Measurements from ENCODE around the gene FAM187B.
A peak's percentile ranks its signal among the peaks of the same experiment; 100 is the strongest.

FAM187B gene

DNA sequence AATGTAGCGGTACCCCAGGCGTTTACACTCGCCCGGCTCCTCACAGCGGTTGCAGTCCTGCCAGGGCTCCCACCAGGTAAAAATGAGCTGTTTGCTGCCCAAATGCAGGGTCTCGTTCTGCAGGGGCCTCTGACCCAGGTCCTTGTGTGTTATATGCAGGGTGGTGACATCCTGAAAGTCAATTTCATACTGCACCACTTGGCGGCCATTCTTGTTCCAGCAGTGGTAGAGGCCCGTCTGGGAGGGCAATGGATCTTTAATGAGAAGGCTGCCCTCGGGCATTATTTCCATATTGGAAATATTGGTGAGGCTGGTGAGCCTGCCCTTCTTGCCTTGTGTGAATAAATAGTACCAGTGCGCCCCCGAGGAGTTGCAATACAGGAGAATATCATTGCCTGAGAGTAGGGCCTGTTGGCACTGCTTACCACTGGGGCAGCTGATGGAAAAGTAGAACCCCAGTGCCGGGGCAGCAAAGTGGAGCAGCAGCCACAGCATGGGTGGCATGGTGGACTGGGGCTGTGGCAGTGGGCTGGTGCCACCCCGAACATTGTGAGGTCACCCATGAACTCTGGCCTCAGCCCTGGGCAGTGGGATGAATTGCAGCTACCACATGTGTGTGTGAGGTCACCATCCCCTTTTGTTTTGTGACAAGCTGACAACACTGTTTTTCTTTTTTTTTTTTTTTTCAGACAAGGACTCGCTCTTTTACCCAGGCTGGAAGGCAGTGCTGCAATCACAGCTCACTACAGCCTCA is at the start of gene FAM187B:
FAM187B (minus strand) TSS at position 563 of the 754 bp plus-strand sequence; CDS start at position 504, 59 bp downstream.
- DNase-seq, result no peak

DNA sequence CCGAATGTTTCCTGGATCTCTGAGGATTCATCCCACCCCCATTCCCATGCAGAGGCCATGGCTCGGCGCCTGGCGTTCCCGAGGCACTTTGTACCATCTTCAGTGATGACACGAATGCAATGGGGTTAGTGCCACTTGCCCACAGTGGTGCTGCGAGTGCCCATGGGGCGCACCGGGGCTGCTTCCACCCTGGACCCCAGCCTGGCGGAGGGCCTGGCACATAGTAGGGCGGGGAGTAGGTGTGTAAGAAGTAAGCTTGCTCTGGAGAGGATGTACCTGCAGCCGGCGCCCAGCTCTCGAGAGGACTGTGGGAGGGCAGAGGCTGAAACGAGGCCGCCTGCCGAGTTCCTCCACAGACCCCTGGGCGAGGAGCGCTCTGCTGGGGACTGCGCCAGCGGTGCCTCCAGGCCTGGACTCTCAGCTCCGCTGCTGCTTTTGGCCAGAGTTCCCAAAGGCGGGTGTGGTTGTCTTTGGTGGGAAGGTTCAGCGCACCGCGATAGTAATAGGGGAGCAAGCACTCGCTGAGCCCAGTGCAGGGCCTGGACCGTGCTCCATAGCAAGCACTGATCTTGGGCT is 48.3 kb upstream of the FAM187B start:
- no peak for DNase-seq

GRCh38 chr19:35274323-35274722 is 45.8 kb upstream of the FAM187B start:
- DNase-seq, result no peak

DNA sequence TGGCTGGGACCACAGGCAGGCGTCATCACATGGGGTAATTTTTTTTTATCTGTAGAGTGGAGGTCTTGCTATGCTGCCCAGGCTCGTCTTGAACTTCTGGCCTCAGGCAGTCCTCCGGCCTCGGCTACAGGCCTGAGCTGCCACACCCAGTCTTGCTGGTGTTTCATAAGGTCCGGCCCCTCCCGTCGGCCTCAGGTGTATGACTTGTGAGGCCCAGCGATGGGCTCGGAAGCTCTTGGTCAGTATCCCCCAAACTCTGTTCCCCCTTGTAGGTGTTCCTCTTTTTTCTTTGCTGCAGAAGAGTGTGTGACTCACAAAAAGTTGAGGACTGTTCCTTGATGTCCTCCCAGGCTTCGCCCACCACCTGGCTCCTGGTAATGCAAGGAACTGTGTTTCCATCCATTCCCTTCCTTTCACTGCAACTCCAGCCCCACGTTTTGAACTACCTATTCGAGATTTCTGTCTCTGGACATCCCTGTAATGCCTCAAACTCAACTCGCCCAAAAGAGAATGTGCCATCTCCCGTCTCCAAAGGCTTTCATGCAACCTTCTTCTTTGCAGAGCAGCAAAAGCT is 45.2 kb upstream of the FAM187B start:
- DNase-seq, result no peak

- DNase-seq, result no peak
Measured at GRCh38 chr19:35272954-35273649, 44.6 kb upstream of the FAM187B start.

DNA sequence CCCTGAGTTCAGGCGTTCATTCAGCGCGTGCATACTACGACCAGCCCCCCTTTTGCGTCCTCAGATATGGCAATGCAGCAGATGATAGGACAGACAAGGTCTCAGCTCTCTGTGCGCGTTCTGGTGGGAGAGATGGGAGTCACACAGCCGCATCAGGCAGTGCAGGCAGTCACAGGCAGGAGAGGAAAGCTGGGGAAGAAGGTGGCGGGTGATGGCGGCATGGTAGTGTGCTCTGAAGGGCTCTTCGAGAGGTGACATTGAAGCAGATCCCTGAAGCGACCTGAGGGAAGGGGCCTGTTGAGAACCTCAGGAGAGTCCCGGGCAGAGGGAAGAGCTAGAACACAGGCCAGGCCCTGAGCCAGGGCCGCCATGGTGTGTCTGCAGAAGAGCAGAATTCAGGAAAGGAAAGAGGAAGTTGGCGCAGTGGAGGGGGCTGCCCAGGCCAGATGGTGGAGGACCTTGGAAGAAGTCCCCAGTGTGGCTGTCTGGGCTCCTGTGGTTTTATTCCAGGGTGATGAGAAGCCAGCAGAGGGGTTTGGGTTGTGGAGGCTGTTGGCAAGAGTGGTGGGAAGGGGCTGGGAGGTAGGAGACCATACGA is 43.7 kb upstream of the FAM187B start:
- no peak for DNase-seq

DNA sequence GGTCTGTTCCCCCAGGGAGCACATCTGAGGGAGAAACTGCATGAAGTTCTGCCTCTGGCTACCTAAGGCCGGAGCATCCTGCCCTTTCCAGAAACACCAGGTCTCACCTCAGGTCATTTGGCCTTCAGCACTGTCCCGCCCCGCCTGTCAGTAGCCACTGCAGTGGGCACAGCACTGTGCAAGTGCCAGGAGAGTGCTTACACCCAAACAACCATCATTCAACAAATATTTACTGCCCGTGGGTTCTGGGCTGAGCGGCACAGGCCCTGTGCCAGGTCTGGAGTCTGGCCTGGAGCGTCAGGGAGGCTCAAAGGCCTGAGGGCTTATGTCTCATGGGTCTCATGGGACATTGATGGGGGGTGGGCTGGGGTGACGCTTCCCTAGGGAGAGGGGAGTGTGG is 43.0 kb upstream of the FAM187B start:
- no peak for DNase-seq

- no peak for DNase-seq
Measured at GRCh38 chr19:35270381-35270811, 41.9 kb upstream of the FAM187B start.

GRCh38 chr19:35269438-35270117 is 41.0 kb upstream of the FAM187B start:
- DNase-seq, result peak; percentile 74

- peak; percentile 10 for DNase-seq
Measured at GRCh38 chr19:35268536-35269437, 40.2 kb upstream of the FAM187B start, which contains the start of gene USF2. TSS of gene USF2 (plus strand) at chr19:35268962. CDS start at chr19:35269102, 140 bp downstream.

DNA sequence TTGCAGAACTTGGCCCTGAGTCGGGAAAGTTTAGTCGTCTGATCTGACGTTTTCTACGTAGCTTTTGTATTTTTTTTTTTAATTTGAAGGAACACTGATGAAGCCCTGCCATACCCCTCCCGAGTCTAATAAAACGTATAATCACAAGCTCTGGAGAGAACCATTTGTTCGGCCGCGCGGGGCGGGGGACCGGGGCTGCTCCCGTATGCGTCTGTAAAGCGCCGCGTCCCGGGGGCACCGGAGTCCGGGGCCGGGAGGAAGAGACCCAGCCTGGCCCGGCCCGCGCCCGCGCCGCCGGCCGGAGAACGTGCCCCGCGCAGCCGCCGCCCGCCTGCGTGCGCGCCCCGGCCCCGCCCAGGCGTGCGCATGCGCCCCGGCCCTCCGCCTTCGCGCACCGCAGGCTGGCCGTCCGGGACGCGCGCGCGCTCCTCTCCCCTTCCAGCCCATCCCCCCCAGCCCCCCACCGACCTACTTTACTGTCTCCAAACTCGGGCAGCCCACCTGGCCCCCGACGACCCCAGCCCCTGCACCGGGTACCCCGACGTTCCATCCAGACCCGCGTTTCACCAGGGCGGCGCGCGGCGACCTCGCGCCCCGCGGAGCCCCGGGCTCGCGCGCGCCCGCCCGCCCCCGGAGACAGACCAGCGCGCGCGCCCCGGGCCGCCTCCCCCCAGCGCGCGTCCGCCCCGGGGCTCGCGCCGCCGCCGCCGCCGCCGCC is 39.4 kb upstream of the FAM187B start:
- DNase-seq, result peak; percentile 62

DNA sequence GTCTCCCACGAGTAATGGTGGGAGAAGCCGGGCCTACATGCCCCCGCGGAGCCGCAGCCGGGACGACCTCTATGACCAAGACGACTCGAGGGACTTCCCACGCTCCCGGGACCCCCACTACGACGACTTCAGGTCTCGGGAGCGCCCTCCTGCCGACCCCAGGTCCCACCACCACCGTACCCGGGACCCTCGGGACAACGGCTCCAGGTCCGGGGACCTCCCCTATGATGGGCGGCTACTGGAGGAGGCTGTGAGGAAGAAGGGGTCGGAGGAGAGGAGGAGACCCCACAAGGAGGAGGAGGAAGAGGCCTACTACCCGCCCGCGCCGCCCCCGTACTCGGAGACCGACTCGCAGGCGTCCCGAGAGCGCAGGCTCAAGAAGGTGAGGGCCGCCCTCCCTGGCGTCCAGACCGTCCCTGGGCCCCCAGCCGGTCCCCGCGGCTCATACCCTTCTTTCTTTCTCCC is 38.8 kb upstream of the FAM187B start:
- peak; percentile 62 for DNase-seq

DNA sequence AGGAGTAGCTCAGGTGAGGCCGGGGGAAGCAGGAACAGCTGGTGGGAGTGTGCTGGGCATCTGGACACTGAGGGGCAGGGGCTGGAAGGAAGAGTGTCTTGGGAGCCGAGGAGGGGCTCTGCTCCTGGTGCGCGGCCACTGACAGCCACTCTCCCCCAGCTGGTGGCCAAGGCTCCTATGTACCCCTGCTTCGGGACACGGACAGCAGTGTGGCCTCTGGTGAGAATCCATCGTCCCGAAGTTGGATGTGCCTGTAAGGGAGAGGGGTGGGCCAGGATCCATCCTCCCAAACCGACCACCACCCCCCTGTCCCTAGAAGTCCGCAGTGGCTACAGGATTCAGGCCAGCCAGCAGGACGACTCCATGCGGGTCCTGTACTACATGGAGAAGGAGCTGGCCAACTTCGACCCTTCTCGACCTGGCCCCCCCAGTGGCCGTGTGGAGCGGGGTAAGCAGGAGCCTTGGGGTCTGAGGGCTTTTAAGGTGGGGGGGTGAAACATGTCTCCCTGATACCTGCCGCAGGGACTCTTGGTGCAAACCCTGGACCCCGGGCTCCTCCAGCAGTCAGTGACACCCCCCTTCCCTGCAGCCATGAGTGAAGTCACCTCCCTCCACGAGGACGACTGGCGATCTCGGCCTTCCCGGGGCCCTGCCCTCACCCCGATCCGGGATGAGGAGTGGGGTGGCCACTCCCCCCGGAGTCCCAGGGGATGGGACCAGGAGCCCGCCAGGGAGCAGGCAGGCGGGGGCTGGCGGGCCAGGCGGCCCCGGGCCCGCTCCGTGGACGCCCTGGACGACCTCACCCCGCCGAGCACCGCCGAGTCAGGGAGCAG is 38.2 kb upstream of the FAM187B start:
- no peak for DNase-seq

DNA sequence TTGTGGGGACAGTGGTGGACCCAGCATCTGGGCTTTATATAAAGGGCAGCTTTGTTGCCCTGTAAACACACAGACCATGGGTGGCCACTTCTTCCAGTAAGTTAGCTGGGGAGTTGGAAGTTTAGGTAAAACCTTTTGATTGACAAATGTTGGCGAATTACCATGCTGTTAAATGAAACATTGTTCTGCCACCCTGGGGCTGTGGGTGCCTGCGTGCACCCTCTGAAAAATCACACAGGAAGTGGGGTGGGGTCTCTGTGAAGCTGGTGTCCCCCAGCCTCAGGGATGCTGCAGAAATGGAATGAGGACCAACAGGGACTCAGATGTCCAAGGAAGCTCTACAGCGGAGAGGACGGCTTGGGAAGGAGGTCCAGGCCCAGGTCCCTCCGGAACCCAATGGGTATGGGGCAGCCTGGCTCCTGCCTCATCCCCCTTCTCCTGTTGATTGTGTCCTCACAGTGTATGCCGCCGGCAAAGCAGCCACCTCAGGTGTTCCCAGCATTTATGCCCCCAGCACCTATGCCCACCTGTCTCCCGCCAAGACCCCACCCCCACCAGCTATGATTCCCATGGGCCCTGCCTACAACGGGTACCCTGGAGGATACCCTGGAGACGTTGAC is 37.5 kb upstream of the FAM187B start:
- no peak for DNase-seq

- DNase-seq, result no peak
Measured at GRCh38 chr19:35265126-35265899, 36.8 kb upstream of the FAM187B start.

GRCh38 chr19:35264268-35265125 is 36.0 kb upstream of the FAM187B start:
- DNase-seq, result no peak

DNA sequence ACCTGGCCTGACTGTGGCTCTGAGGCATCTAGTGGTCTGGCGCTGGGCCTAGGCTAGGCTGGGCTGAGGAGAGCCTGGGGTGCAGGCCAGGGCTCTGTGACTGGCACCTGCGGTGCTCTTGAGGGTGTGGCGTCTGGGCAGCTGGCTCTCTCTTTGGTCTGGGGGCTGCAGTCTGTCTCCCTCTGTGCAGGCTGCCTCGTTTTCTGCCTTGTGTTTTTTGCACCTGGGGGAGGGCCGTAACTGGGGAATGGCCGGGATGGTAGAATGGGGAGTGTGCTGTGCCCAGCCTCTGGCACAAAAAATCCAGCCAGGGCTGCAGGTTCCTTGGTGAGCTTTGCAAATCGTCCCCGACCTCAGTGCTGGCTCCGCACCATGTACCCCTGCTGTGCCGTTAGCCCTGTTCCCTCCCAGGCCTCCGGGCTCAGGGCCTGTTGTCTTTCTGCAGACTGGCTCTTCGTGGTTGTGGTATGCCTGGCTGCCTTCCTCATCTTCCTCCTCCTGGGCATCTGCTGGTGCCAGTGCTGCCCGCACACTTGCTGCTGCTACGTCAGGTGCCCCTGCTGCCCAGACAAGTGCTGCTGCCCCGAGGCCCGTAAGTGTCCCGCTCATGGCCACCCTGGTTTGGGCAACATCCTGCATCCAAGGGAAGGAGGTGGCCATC is 33.7 kb upstream of the FAM187B start:
- DNase-seq, result no peak
